Skin of body (tissue), 3 donors: ENCODE results near the gene KRTAP10-10. TPM values are rescaled to one million over a fixed set of nuclear protein-coding genes. Genes with fewer than 3 reads are reported as not detected.
"Not testable (repeated sequence)": the region's sequence is repeated elsewhere in the genome, so short reads cannot be mapped to it uniquely, and the experiment has no call there.

Experiments used
- DNase-seq: peaks from one replicate; lab custom pipeline; 2025; lab: John Stamatoyannopoulos, UW
- small RNA-seq: library from RNA; depleted of rRNA; stranded (forward); fragments of <200 nt; gene quantifications from one replicate; pipeline ENCODE3, GENCODE V24; 2014; ENCODE audit warnings: low replicate concordance
- total RNA-seq: library from RNA; depleted of rRNA; stranded (reverse); fragments of >200 nt; gene quantifications from one replicate; pipeline ENCODE4 v1.2.3, GENCODE V29; 2014

Gene KRTAP10-10
- total RNA-seq, 1 donor from 2014 or later, result 0.49 TPM

DNA sequence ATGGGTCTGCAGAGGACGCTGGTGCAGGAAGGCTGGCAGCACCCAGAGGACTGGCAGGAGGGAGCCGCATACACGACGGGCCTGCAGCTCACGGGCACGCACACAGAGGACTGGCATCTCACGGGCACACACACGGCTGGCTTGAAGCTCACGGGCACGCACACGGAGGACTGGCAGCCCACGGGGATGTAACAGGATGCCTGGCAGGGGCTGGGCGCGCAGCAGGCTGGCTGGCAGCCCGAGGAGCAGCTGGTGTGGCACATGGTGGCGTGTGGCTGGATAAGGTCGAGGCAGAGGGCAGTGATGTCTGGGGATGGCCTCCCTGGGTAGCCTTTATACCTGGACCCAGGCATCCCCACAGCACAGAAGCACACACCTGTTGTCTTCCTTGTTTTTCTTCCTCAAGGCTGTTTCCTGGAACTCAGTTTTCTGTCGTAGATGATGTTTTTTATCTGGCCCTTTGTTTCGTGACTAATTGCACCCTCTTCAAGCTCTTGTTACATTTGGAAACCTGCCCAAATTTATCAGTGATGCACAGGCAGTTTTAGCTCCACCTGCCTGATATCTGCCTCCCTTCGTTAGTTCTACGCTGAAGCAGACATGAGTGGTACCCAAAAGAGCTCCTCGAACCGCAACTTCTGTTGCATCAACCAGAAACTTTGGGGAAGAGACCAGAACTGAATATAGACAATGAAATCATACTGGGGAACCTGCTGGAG is 44.9 kb downstream of the KRTAP10-10 start, which contains the start of gene KRTAP12-1:
KRTAP12-1 (minus strand) TSS at position 303 of the 719 bp plus-strand sequence; CDS start at position 263, 40 bp downstream.
- no peak for DNase-seq

DNA sequence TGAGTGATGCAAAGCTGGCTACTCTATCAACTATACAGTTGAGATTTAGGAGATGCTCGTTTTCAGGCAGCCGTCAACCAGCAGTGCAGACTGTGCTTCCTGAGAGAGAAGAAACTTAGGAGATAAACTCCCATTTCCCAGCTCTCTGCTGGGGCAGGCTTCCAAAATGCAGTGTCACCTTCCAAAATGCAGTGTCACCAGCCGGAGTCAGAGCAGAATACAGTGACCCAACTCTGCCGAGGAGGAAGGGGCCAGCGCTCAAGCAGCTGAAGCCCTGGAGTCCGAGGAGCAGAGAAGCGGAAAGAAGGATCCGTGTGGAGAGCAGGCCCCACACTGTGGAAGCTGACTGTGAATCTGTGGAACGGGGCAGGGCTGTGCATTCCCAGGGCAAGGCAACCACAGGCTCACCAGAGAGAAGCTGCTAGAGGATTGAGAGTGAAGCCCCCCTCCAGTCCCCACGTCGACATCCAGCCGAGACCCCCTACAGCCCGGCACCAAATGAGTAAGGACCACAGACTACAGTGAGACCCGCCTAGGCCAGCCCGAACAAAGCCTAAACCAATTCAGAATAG is 45.5 kb downstream of the KRTAP10-10 start:
- DNase-seq, result no peak

DNA sequence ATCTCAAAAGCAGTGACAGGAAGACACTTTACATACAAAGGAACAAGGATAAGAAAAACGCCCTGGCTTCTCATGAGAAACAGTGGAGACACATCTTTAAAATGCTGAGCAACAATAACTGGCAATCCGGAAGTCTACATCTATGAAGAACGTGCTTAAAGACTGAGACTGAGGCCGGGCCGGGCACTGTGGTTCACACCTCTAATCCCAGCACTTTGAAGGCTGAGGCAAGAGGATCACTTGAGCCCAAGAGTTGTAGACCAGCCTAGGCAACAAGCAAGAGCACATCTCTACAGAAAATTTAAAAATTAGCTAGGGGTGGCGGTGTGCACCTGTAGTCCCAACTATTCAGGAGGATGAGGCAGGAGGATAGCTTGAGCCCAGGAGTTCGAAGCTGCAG is 46.9 kb downstream of the KRTAP10-10 start:
- DNase-seq, result no peak

DNA sequence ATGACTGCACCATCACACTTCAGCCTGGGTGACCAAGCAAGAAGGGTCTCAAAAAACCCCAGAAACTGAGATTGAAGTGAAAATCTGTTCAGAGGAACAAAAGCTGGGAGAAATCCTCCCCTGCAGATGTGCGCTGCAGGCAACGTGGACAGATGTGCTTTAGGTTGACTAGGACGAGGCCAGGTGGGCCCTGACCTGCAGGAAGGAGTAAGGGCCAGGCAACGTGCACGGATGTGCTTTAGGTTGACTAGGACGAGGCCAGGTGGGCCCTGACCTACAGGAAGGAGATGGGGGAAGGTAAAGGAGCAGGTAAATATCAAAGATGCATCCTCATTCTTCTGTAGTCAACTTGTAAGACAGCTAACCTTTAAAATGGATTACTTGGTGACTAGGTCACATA is 47.3 kb downstream of the KRTAP10-10 start:
- no peak for DNase-seq

- not testable (repeated sequence) for DNase-seq
Observed at GRCh38 chr21:44685050-44685449, 47.9 kb downstream of the KRTAP10-10 start.

- no peak for DNase-seq
Observed at GRCh38 chr21:44686000-44686781, 49.0 kb downstream of the KRTAP10-10 start.

GRCh38 chr21:44686843-44687561 is 49.8 kb downstream of the KRTAP10-10 start:
- no peak for DNase-seq

DNA sequence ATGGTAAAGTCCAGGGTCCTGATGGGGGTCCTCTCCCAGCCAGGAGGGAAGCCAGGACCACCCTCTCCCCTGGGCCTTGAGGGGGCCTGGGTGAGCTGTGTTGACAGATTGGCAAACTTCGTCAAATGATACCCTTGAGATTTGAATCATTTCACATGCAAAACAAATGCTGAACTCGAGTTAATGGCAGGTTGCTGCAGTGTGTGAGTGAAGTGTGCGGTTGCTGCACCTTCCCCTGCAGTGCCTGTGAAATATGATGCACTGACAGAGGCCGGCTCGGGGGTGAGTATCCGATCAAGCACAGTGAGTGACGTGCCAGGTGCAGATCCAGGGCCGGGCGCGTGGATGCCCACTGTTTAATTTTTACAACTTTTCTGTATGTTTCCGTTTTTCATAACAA is 50.5 kb downstream of the KRTAP10-10 start:
- no peak for DNase-seq

Small RNA genes within 50 kb of the gene (small RNA-seq; reads per million reads assigned to genes)
- not detected for gene KRTAP12-6P

Other genes starting within 250 kb of the KRTAP10-10 start
- 1.7 TPM for gene LRRC3, start 181.8 kb upstream of the KRTAP10-10 start, total RNA-seq
- 0.30 TPM for gene KRTAP10-1, start 97.2 kb upstream of the KRTAP10-10 start, total RNA-seq
- gene KRTAP10-2, start 85.9 kb upstream of the KRTAP10-10 start, total RNA-seq, result 0.30 TPM
- not detected for gene KRTAP10-3, start 78.6 kb upstream of the KRTAP10-10 start, total RNA-seq
- 0.39 TPM for gene KRTAP10-4, start 63.6 kb upstream of the KRTAP10-10 start, total RNA-seq
- gene KRTAP10-5, start 56.8 kb upstream of the KRTAP10-10 start, total RNA-seq, result not detected
- not detected for gene KRTAP10-6, start 44.9 kb upstream of the KRTAP10-10 start, total RNA-seq
- gene KRTAP10-7, start 36.8 kb upstream of the KRTAP10-10 start, total RNA-seq, result 0.99 TPM
- gene KRTAP10-8, start 25.3 kb upstream of the KRTAP10-10 start, total RNA-seq, result not detected
- 0.20 TPM for gene KRTAP10-9, start 10.3 kb upstream of the KRTAP10-10 start, total RNA-seq
- 0.69 TPM for gene KRTAP10-11, start 9.1 kb downstream of the KRTAP10-10 start, total RNA-seq
- gene KRTAP12-4, start 17.3 kb downstream of the KRTAP10-10 start, total RNA-seq, result not detected
- not detected for gene KRTAP12-3, start 20.6 kb downstream of the KRTAP10-10 start, total RNA-seq
- gene KRTAP12-2, start 29.6 kb downstream of the KRTAP10-10 start, total RNA-seq, result 1.5 TPM
- gene KRTAP12-1, start 44.8 kb downstream of the KRTAP10-10 start, total RNA-seq, result 2.0 TPM
- not detected for gene KRTAP10-12, start 59.8 kb downstream of the KRTAP10-10 start, total RNA-seq
- gene TSPEAR, start 74.2 kb downstream of the KRTAP10-10 start, total RNA-seq, result 4.1 TPM
- 65.8 TPM for gene UBE2G2, start 164.5 kb downstream of the KRTAP10-10 start, total RNA-seq
- gene SUMO3, start 180.7 kb downstream of the KRTAP10-10 start, total RNA-seq, result 33.1 TPM
- 88.6 TPM for gene PTTG1IP, start 236.3 kb downstream of the KRTAP10-10 start, total RNA-seq